ENCODE data around the gene TMEM179B. TPM values are rescaled to one million over a fixed set of nuclear protein-coding genes. Genes with fewer than 3 reads are reported as not detected.
A peak's percentile ranks its signal among the peaks of the same experiment; 100 is the strongest.

The TMEM179B gene
- total RNA-seq, 6 experiments from 2014 or later = 23.9 to 47.6 (median 29.1) TPM

GRCh38 chr11:62806611-62807121, 19.5 kb downstream of the TMEM179B start:
- no CpG with 5 or more reads among the region's 5 CpGs for WGBS (ENCODE audit: insufficient coverage, low coverage, low lambda C conversion rate, missing lambda C conversion rate)
- intact Hi-C loops (cut with DNase I) = no loop called here
- H3K27ac ChIP-seq = peak overlapping the region in 2 of 3 donors; percentile 83 to 89

GRCh38 chr11:62810748-62811147, 23.5 kb downstream of the TMEM179B start:
- Histone ChIP-seq H3K27ac (no peak overlapping the region), H3K36me3 (peaks cover 0 to 8% (median 3%) of the 10 kb centered on the region in 4 donors), H3K4me1 (peaks cover 0 to 13% (median 0%) of the 10 kb centered on the region in 4 donors), H3K4me3 (no peak overlapping the region), H3K27me3 (no peaks in the 10 kb centered on the region), H3K9me3 (no peaks in the 10 kb centered on the region)
- DNase-seq (no peak), ATAC-seq (no peak)
- TF ChIP-seq, protein P1, sequence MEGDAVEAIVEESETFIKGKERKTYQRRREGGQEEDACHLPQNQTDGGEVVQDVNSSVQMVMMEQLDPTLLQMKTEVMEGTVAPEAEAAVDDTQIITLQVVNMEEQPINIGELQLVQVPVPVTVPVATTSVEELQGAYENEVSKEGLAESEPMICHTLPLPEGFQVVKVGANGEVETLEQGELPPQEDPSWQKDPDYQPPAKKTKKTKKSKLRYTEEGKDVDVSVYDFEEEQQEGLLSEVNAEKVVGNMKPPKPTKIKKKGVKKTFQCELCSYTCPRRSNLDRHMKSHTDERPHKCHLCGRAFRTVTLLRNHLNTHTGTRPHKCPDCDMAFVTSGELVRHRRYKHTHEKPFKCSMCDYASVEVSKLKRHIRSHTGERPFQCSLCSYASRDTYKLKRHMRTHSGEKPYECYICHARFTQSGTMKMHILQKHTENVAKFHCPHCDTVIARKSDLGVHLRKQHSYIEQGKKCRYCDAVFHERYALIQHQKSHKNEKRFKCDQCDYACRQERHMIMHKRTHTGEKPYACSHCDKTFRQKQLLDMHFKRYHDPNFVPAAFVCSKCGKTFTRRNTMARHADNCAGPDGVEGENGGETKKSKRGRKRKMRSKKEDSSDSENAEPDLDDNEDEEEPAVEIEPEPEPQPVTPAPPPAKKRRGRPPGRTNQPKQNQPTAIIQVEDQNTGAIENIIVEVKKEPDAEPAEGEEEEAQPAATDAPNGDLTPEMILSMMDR (IDR thresholded peaks at IDR 0.05) = no peak
- TF ChIP-seq POLR2A (IDR thresholded peaks at IDR 0.05) = no peak
- intact Hi-C loops (cut with DNase I) = no loop called here
- 59% methylated on average over 1 of the region's 1 CpG for WGBS (ENCODE audit: insufficient coverage, low coverage, low lambda C conversion rate, missing lambda C conversion rate)

More at GRCh38 chr11:62806611-62807121, 19.5 kb downstream of the TMEM179B start:
- H3K4me3 ChIP-seq = no peak overlapping the region
- no peaks in the 10 kb centered on the region for H3K9me3 ChIP-seq
- DNase-seq = peak in 1 of 3 donors; percentile 59
- no peaks in the 10 kb centered on the region for H3K27me3 ChIP-seq
- H3K4me1 ChIP-seq = peaks cover 0 to 21% (median 0%) of the 10 kb centered on the region in 4 donors
- TF ChIP-seq, protein P1 (IDR thresholded peaks at IDR 0.05) = no peak
- no peak for TF ChIP-seq POLR2A (IDR thresholded peaks at IDR 0.05)
- peak; percentile 6 to 51 (median 35) for ATAC-seq
- H3K36me3 ChIP-seq = peaks cover 0 to 21% (median 9%) of the 10 kb centered on the region in 4 donors

- intact Hi-C loops (cut with DNase I) = no loop called here
- H3K27ac ChIP-seq = no peak overlapping the region
- H3K36me3 ChIP-seq = peaks cover 0 to 14% (median 7%) of the 10 kb centered on the region in 4 donors
- ATAC-seq (no peak), DNase-seq (no peak)
- 80% methylated on average over 1 of the region's 2 CpGs for WGBS (ENCODE audit: insufficient coverage, low coverage, low lambda C conversion rate, missing lambda C conversion rate)
- peaks cover 0 to 4% (median 0%) of the 10 kb centered on the region in 4 donors for H3K4me1 ChIP-seq
- H3K27me3 ChIP-seq = no peaks in the 10 kb centered on the region
- TF ChIP-seq, protein P1 (IDR thresholded peaks at IDR 0.05) = no peak
- no peak for TF ChIP-seq POLR2A (IDR thresholded peaks at IDR 0.05)
- H3K4me3 ChIP-seq = no peak overlapping the region
- no peaks in the 10 kb centered on the region for H3K9me3 ChIP-seq
These were observed 24.5 kb downstream of the TMEM179B start for GRCh38 chr11:62811659-62812058.

- peak in 3 of 4 donors; percentile 24 to 48 (median 48) for ATAC-seq
- Histone ChIP-seq H3K4me1 (no peaks in the 10 kb centered on the region), H3K27ac (no peak overlapping the region), H3K9me3 (no peaks in the 10 kb centered on the region), H3K36me3 (peaks cover 0 to 48% (median 17%) of the 10 kb centered on the region in 4 donors), H3K27me3 (no peaks in the 10 kb centered on the region), H3K4me3 (no peak overlapping the region)
- WGBS (ENCODE audit: insufficient coverage, low coverage, low lambda C conversion rate, missing lambda C conversion rate) = 67% methylated on average over 8 of the region's 8 CpGs
- TF ChIP-seq, protein P1 (IDR thresholded peaks at IDR 0.05) = no peak
- no peak for TF ChIP-seq POLR2A (IDR thresholded peaks at IDR 0.05)
- intact Hi-C loops (cut with DNase I) = no loop called here
- no peak for DNase-seq
These were observed 29.4 kb downstream of the TMEM179B start for GRCh38 chr11:62816557-62816956.

All from right lobe of liver (tissue), 6 donors.